Measurements from ENCODE around the gene MAGI3. TPM values are rescaled to one million over a fixed set of nuclear protein-coding genes. Genes with fewer than 3 reads are reported as not detected.
"Not testable (repeated sequence)": the region's sequence is repeated elsewhere in the genome, so short reads cannot be mapped to it uniquely, and the experiment has no call there.

The MAGI3 gene
- total RNA-seq, 2 donors from 2014 or later: 7.6 to 7.9 TPM

- H3K36me3 Mint-ChIP-seq (ENCODE audit: low read depth): no peaks in the 10 kb centered on the region
- H3K9me3 Mint-ChIP-seq: peaks cover 3% of the 10 kb centered on the region
- no peak overlapping the region for H3K4me3 Mint-ChIP-seq
- H3K4me1 Mint-ChIP-seq: peaks cover 3% of the 10 kb centered on the region
- peak; percentile 71 for ATAC-seq (replicated peaks)
- H3K27me3 Mint-ChIP-seq: no peaks in the 10 kb centered on the region
- H3K27ac Mint-ChIP-seq: no peak overlapping the region
Measured at GRCh38 chr1:113415310-113416070, 25.2 kb downstream of the MAGI3 start.

DNA sequence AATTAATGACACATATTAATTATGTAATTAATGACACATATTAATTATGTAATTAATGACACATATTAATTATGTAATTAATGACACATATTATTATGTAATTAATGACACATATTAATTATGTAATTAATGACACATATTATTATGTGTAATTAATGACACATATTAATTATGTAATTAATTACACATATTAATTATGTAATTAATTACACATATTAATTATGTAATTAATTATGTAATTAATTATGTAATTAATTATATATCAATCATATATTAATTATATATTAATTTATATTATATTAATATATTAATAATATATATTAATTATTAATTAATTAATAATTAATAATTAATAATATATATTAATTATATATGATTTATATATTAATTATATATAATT lies 25.8 kb downstream of the MAGI3 start:
- H3K27me3 Mint-ChIP-seq; H3K4me1 Mint-ChIP-seq; H3K9me3 Mint-ChIP-seq; H3K27ac Mint-ChIP-seq; ATAC-seq (replicated peaks); H3K36me3 Mint-ChIP-seq (ENCODE audit: low read depth); H3K4me3 Mint-ChIP-seq: not testable (repeated sequence)

DNA sequence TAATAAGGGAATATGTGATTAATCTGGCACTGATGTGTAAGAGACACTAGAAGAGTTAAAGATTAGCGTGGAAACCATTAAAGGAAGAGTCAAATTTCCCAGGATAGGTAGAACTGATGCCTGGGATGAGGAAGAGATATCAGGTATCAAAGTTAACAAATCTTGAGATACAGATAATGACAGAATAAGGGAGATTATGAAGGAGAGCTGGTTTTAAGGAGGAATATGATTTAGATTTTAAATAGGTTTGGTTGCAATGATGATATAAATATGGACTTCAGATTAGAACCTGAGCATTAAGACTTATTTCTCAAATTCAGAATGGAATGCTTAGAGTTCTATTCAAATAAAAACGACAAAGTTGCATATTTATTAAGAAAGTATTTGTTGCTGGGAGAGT lies 26.2 kb downstream of the MAGI3 start:
- Mint-ChIP-seq H3K4me3 (no peak overlapping the region), H3K9me3 (peaks cover 3% of the 10 kb centered on the region), H3K36me3 (ENCODE audit: low read depth) (no peaks in the 10 kb centered on the region), H3K27ac (peak overlapping the region; percentile 1), H3K27me3 (no peaks in the 10 kb centered on the region), H3K4me1 (peaks cover 3% of the 10 kb centered on the region)
- ATAC-seq (replicated peaks): no peak

GRCh38 chr1:113422315-113423068 lies 32.2 kb downstream of the MAGI3 start:
- H3K4me1 Mint-ChIP-seq: no peaks in the 10 kb centered on the region
- H3K27ac Mint-ChIP-seq: no peak overlapping the region
- no peaks in the 10 kb centered on the region for H3K27me3 Mint-ChIP-seq
- peaks cover 9% of the 10 kb centered on the region for H3K9me3 Mint-ChIP-seq
- no peaks in the 10 kb centered on the region for H3K36me3 Mint-ChIP-seq (ENCODE audit: low read depth)
- ATAC-seq (replicated peaks): no peak
- no peak overlapping the region for H3K4me3 Mint-ChIP-seq

DNA sequence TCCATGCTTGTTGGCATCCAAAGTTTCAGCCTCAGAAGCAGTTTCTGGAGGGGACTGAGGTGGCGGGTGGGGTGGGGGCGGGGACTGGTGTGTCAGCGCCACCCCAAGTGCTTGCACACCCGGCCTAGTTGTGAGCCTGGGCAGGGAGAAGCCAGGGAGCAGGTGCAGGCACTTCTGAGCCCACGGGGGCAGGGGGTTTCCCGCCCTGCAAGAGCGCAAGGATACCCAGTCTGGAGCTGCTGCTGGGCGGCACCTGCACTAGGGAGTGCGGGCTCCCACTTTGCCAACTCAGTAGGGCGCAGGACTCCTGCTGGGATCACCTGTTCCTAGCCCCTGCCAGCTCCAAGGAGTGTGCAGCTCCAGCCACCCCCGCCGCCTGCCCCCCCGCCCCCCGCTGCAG lies 33.5 kb downstream of the MAGI3 start:
- no peak for ATAC-seq (replicated peaks)
- Mint-ChIP-seq H3K27me3 (no peaks in the 10 kb centered on the region), H3K9me3 (peaks cover 9% of the 10 kb centered on the region), H3K4me3 (no peak overlapping the region), H3K4me1 (no peaks in the 10 kb centered on the region), H3K27ac (no peak overlapping the region), H3K36me3 (ENCODE audit: low read depth) (no peaks in the 10 kb centered on the region)

DNA sequence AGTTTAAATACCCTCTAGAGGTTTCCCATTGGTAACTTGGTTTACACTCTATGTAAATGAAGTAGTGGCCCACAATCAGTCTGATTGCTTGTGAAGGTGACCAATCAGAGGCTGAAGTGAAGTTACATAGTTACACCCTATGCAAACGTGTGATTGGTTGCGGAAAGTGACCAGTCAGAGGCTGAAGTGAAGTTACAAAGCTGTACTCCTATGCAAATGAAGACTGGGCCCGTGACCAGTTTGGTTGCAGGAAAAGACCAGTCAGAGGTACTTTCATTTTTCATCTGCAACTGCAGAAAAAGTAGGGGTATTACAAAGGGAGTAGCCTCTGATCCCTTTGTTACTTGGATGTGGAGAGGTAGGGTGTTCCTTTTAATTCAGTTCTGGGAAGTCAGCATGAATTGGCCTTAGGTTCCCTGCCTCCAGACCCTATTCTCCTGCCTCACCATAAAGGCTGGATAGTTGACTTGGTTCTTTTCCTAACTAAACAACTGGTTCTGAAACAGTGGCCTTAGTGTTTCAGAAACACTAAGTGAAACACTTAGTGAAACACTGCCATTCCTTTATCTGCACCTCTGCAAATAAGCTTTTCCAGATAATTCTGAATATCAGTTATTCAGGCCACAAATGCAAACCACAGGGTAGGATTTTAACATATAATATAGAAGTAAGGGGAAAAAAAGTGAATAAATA lies 39.3 kb downstream of the MAGI3 start:
- no peak overlapping the region for H3K4me3 Mint-ChIP-seq
- no peaks in the 10 kb centered on the region for H3K4me1 Mint-ChIP-seq
- peak; percentile 60 for ATAC-seq (replicated peaks)
- H3K36me3 Mint-ChIP-seq (ENCODE audit: low read depth): no peaks in the 10 kb centered on the region
- peaks cover 6% of the 10 kb centered on the region for H3K9me3 Mint-ChIP-seq
- no peaks in the 10 kb centered on the region for H3K27me3 Mint-ChIP-seq
- no peak overlapping the region for H3K27ac Mint-ChIP-seq

DNA sequence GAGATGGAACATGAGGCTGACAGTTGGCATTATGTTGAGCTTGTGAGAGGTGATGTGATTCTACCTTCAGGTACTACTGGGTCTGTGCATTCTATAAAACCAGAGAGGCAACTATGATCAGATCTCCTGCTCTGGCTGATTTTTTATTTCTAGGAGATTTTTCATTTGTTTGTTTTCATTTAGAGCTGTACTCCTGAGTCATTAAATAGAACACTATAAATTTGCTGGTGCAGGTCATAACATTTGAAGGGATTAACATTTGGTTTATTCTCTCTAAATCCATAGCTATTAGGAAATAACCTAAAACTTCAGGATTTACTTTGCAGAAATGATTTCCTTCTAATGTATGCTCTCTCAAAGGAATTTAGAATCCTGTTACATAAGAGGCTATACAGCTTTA lies 42.9 kb downstream of the MAGI3 start:
- Mint-ChIP-seq H3K27ac (no peak overlapping the region), H3K36me3 (ENCODE audit: low read depth) (no peaks in the 10 kb centered on the region), H3K9me3 (no peaks in the 10 kb centered on the region), H3K4me3 (no peak overlapping the region), H3K4me1 (no peaks in the 10 kb centered on the region), H3K27me3 (no peaks in the 10 kb centered on the region)
- ATAC-seq (replicated peaks): no peak

- Mint-ChIP-seq H3K27ac (no peak overlapping the region), H3K36me3 (ENCODE audit: low read depth) (no peaks in the 10 kb centered on the region), H3K4me3 (no peak overlapping the region), H3K4me1 (peaks cover 1% of the 10 kb centered on the region), H3K27me3 (no peaks in the 10 kb centered on the region), H3K9me3 (no peaks in the 10 kb centered on the region)
- ATAC-seq (replicated peaks): no peak
Measured at GRCh38 chr1:113434081-113434873, 44.0 kb downstream of the MAGI3 start.

DNA sequence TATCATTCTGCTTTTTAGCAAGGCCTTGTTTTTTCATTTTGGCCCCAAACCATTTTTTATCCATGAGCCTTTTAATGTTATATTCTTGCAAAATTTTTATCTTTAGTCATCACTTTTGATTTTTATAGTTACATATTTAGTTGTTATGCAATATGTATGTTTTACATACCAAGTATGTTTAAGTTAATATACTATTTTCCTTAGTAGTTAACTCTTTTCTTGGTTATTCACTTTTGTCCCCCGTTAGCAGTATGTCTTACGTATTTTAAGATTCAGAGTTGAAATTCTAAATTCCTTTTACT lies 44.5 kb downstream of the MAGI3 start:
- Mint-ChIP-seq H3K9me3 (no peaks in the 10 kb centered on the region), H3K27me3 (no peaks in the 10 kb centered on the region), H3K4me3 (no peak overlapping the region), H3K36me3 (ENCODE audit: low read depth) (no peaks in the 10 kb centered on the region), H3K4me1 (peaks cover 4% of the 10 kb centered on the region), H3K27ac (no peak overlapping the region)
- no peak for ATAC-seq (replicated peaks)

- Mint-ChIP-seq H3K36me3 (ENCODE audit: low read depth) (no peaks in the 10 kb centered on the region), H3K27me3 (no peaks in the 10 kb centered on the region), H3K9me3 (no peaks in the 10 kb centered on the region), H3K4me3 (no peak overlapping the region), H3K27ac (no peak overlapping the region), H3K4me1 (peaks cover 4% of the 10 kb centered on the region)
- ATAC-seq (replicated peaks): no peak
Measured at GRCh38 chr1:113437554-113438341, 47.4 kb downstream of the MAGI3 start.

- H3K36me3 Mint-ChIP-seq (ENCODE audit: low read depth): no peaks in the 10 kb centered on the region
- no peaks in the 10 kb centered on the region for H3K9me3 Mint-ChIP-seq
- no peak for ATAC-seq (replicated peaks)
- H3K27ac Mint-ChIP-seq: no peak overlapping the region
- H3K4me1 Mint-ChIP-seq: peaks cover 4% of the 10 kb centered on the region
- H3K27me3 Mint-ChIP-seq: no peaks in the 10 kb centered on the region
- H3K4me3 Mint-ChIP-seq: no peak overlapping the region
Measured at GRCh38 chr1:113438505-113439276, 48.4 kb downstream of the MAGI3 start.

DNA sequence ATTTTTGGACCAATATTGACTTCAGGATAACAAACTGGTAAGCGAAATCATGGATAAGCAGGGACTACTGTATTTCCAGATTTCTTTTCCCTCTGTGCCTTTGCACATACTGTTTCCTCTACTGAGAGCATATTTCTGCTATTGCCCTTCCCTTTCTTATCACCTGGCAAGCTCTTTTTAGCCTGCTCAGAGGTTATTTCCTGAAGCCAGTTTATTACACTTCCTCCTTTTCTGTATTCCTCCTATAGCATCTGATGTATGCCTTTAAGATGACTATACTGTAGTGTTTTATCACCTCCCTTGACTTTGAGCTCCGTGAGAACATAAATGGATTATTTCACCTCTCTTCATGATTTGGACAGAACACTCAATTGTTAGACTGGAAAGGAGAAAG lies 49.0 kb downstream of the MAGI3 start:
- Mint-ChIP-seq H3K9me3 (peaks cover 5% of the 10 kb centered on the region), H3K27me3 (no peaks in the 10 kb centered on the region), H3K4me1 (peaks cover 4% of the 10 kb centered on the region), H3K36me3 (ENCODE audit: low read depth) (no peaks in the 10 kb centered on the region), H3K27ac (no peak overlapping the region), H3K4me3 (no peak overlapping the region)
- ATAC-seq (replicated peaks): no peak

DNA sequence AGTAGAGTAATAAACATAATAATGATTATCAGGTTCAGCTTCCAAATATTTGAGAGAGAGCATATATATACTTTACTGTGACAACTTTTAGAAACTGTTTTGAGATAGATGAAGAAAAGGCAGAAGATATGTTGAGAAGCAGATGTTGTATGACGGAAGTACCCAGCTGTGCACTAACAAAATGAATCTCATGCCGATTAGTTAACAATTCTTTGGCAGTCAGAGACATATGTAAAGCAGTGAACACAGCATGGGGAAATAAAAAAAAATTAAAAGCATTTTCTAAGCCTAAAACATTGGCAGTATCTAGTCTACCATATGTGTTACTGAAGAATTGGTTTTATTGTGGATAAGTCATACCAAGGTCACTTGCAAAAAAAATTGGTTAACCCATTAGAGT lies 51.8 kb downstream of the MAGI3 start:
- Mint-ChIP-seq H3K27ac (no peak overlapping the region), H3K27me3 (no peaks in the 10 kb centered on the region), H3K4me1 (peaks cover 4% of the 10 kb centered on the region), H3K36me3 (ENCODE audit: low read depth) (no peaks in the 10 kb centered on the region), H3K9me3 (peaks cover 13% of the 10 kb centered on the region), H3K4me3 (no peak overlapping the region)
- ATAC-seq (replicated peaks): no peak

Data from activated T-helper 17 cell treated with anti-CD3 and anti-CD28 coated beads, Interleukin-2, amount 50 U/mL, for 72 hours (primary cell).